Activated T-cell treated with anti-CD3 and anti-CD28 coated beads for 48 hours (primary cell): ENCODE results near the gene LZTFL1.
A peak's percentile ranks its signal among the peaks of the same experiment; 100 is the strongest.

Experiments used
- DNase-seq: peaks from one replicate; pipeline ENCODE4 v3.0.0-alpha.2; 2020; ENCODE audit warnings: low read depth

The LZTFL1 gene

GRCh38 chr3:45841757-45842491 lies at the start of gene LZTFL1:
TSS of gene LZTFL1 (minus strand) at chr3:45842119. CDS start at chr3:45841991, 128 bp downstream.
- DNase-seq = peak; percentile 82

- no peak for DNase-seq
These were observed 48.5 kb upstream of the LZTFL1 start for GRCh38 chr3:45890405-45890804.

DNA sequence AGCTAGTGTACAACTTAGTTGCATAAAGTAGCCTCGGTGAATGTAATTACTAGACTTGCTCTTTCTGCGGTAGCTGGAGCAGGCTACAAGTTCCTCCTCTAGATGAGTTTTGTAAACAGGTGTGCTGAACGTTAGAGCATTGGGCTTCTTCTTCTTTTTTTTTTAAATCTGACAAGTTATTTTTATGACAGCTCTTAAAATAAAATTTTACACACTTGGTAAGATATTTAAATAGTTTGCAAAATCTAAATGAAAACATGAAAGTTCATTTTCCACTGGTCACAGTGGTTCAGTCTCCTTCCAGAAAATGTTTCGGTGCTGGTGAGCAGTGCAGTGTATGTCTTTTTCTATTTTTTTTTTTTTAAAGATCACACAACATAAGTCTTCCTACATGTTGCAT lies 47.4 kb upstream of the LZTFL1 start:
- DNase-seq = no peak

GRCh38 chr3:45887759-45888511 lies 46.0 kb upstream of the LZTFL1 start:
- no peak for DNase-seq

GRCh38 chr3:45887285-45887684 lies 45.4 kb upstream of the LZTFL1 start:
- DNase-seq = no peak

DNA sequence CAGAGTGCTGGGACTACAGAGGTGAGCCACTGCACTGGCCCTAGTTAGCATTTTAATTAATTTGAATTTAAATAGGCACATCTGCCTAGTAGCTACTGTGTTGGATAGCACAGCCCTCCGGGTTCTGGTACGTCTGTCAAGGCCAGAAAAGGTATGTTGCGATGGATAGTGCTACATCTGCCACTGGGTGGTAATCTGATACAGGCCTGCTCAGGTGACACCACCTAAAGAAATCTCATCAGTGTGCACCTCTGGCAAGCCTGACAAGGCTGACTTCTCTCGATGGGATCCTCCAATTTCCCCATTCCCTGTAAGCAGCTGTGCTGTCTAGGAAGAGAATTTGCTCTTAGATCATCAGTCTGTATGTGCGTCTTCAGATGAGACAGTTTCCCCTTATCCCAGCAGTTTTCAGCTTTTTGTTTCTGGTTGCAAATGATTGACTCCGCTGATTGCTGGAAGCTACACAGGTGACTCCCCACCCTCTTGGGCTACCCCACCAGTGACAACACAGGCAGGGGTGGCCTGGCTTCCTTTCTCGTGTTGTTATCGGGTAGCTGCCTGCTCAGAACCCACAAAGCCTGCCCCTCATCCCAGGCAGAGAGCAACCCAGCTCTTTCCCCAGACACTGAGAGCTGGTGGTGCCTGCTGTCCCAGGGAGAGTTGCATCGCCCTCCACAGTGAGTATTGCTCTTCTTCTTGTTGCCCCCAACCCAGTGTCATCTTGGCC lies 44.2 kb upstream of the LZTFL1 start, which contains the start of gene CCR9:
Gene CCR9, plus strand, starts transcription at position 565 of the 727 bp plus-strand sequence. CDS start 8,391 bp downstream, outside the sequence.
- DNase-seq = no peak

DNA sequence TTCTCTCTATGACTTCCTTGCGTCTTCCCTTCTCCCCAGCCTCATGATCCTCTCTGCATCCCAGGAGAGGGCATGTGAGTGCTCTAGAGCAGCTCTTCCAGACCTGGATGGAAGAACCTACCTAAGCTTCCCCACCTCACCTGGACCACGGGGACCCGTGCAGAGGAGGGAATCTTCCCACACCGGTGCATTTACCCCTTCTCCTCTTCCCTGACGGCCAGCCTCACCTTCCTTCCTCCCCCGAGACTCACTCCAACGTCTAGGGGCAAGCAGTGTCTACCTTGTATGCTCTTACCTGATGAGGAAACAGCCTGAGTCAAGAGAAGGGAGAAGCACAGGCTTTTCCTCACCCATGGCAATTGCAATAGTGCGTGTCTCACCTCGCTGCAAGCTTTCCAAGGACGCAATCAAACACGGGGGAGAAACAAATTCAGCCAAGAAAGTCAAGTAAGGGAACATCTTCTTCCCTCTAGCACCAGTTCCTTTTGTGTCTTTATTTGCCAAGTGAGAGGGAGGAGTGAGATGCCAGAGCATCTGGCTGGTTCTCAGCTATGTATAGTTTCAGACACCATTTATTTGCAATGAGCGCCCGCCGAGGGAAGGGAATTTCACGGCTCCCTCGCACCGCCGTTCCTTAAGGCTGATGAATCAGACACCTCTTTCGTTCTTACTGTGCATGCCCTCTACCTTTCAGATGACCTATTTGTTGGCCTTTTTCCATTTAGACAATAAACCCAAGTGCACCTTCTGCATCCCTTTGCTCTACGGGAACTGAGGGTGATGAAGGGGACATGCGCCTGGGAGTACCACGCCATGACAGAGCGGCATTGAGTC lies 42.7 kb upstream of the LZTFL1 start:
- no peak for DNase-seq

- DNase-seq = no peak
These were observed 39.4 kb upstream of the LZTFL1 start for GRCh38 chr3:45881078-45882022.

DNA sequence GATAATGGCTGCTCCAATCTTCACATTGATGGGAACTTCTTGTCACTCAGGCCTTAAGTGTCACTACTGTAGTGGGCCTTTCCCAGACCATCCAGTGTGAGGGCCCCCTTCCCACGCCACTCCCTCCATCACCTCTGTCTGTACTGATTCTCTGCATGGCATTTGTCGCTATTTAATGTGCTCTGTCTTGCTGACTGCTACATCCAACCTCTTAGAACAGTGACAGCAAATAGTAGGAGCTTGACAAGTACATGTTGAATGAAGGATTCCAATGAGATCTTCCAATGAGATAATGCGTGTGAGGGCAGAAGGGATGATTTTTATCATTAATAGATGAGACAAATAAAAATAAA lies 38.8 kb upstream of the LZTFL1 start:
- no peak for DNase-seq

DNA sequence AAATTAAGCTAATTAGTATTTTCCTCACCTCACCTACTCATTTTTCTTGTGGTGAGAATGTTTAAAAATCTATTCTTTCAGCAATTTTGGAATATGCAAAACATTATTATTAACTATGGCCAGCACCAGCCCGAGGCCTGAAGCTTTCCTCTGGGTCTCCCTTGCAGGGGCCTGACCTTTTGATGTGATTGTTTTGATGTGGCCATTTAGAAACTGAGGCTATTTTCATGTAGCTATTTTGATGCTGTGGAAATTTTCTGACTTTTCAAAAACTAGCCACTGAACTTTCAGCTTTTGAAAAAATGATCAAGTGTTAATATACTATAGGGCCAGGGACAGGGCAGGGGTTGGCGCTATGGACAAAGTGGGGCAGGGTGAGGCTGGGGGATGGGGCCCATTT lies 36.2 kb upstream of the LZTFL1 start:
- DNase-seq = no peak

GRCh38 chr3:45874677-45875346 lies 32.9 kb upstream of the LZTFL1 start:
- DNase-seq = no peak

DNA sequence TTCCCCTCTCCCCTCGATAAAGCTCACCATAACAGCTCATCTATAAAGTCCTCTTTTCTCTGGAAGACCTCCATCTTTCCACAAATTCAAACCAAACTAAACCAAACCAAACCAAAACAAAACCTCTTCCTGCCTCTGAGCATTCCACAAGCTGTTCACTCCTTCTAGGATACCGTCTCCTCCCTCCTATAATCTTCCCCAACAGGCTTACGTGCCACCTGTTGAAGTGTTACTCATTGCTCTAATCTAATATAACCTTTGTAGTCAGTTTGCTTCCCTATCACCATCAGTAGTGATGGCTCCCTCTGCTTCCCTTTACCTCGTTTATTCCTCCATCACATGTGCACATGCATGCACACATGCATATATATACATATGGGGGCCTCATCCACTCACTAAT lies 31.7 kb upstream of the LZTFL1 start:
- DNase-seq = no peak

- no peak for DNase-seq
These were observed 31.1 kb upstream of the LZTFL1 start for GRCh38 chr3:45873036-45873435.

DNA sequence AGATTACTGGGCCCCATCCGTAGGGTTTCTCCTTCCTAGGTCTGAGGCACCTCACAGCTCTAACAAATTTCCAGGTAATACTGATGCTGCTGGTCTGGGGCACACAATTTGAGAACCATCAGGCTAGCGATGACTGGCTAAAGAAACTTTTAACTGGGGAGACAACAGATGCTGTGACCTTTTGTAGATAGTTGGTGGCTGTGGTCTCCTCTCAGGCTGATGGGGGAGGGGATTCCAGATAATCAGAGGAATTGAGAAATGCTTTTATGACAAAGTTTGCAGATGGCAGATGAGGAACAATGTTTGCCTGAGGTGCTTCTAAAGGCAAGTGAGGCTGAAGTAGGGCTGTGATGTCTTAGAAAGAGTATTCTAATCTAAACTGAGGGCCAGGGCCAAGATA lies 30.6 kb upstream of the LZTFL1 start:
- no peak for DNase-seq

GRCh38 chr3:45871780-45872179 lies 29.9 kb upstream of the LZTFL1 start:
- DNase-seq = no peak

DNA sequence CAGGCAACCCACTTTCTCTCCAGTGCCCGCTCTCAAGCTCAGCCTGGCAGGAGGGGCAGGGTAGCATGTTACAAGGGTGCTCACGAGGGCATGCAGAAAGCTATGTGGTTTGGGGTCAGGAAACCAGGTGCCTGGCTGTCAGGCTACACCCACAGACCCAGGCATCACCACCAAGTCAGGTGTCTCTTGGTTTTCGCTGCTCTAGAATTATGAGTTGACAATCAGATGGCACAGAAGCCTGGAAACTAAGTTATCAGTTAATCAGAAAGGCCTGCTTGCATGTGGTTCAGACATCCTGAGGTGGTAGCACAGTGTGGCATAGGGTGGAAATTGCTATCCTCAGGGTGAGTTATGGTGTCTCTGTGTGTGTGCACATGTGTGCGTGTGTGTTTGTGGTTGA lies 28.2 kb upstream of the LZTFL1 start:
- DNase-seq = peak; percentile 40

GRCh38 chr3:45869638-45870037 lies 27.7 kb upstream of the LZTFL1 start:
- no peak for DNase-seq

- DNase-seq = no peak
These were observed 26.7 kb upstream of the LZTFL1 start for GRCh38 chr3:45868650-45869049.

DNA sequence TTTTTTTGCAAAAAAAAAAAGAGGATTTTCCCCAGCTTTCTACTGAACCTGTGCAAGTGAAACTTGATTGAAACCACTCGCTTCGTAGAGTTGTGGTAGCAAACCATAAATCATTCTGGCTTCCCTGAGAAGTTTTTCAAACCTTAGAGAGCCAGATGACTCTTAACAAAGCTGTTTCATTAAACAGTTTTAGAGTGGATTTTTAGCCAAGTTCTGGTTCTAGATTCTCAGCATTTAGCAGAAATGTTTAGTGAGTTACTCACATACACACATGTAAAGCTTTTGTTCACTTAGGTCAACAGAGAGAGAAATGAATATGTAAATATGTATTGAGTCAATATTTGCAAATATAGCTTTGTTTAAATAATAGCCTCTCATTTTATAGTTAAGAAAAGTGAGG lies 26.3 kb upstream of the LZTFL1 start:
- no peak for DNase-seq

DNA sequence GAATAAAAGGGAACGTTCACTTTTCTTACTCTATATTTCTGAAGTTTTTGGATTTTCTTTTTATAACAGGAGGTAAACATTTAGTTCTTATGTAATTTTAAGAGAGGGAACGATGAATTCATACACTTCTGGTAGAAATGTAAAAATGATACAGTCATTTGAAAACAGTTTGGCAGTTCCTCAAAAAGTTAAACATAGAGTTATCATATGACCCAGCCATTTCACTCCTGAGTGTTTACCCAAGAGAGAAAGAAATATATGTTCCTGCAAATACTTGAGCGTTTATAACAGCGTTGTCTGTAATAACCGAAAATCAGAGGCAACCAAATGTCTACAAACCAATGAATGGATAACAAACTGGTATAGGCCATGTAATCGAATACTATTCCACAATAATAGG lies 23.6 kb upstream of the LZTFL1 start:
- DNase-seq = no peak
